NT2/D1 (cell line): ENCODE measurements around the gene ORC2.
"Not testable (repeated sequence)": the region's sequence is repeated elsewhere in the genome, so short reads cannot be mapped to it uniquely, and the experiment has no call there.

ENCODE experiments used
- DNase-seq: peaks from one replicate; pipeline ENCODE4 v3.0.0-alpha.2; 2011; ENCODE audit warnings: low read depth, low spot score
- H3K27me3 ChIP-seq: 2 replicates; pipeline ENCODE4 v1.6.0; 2011; ENCODE audit warnings: mild to moderate bottlenecking; ENCODE audit not compliant: insufficient read length, insufficient read depth
- H3K36me3 ChIP-seq: 2 replicates; pipeline ENCODE4 v1.6.1; 2011; ENCODE audit warnings: mild to moderate bottlenecking, low read length, mixed read lengths; ENCODE audit not compliant: insufficient read depth, insufficient read length
- H3K4me1 ChIP-seq: 2 replicates; pipeline ENCODE4 v1.5.1; 2011; ENCODE audit not compliant: insufficient read depth, insufficient read length
- H3K4me3 ChIP-seq: 2 replicates; pipeline ENCODE4 v1.5.1; 2011; ENCODE audit warnings: low read depth; ENCODE audit not compliant: insufficient read length
- H3K9ac ChIP-seq: 2 replicates; pipeline ENCODE4 v1.6.0; 2011; ENCODE audit warnings: low read depth; ENCODE audit not compliant: insufficient read length
- H3K9me3 ChIP-seq: 2 replicates; pipeline ENCODE4 v1.5.1; 2011; ENCODE audit warnings: mild to moderate bottlenecking, low read length; ENCODE audit not compliant: insufficient read depth
- SUZ12 ChIP-seq: IDR thresholded peaks from 2 replicates; pipeline ENCODE4 v1.6.1; 2011; ENCODE audit not compliant: insufficient read length, insufficient read depth; ENCODE audit errors: extremely low read depth
- YY1 ChIP-seq: IDR thresholded peaks from 2 replicates; pipeline ENCODE4 v1.6.1; 2011; ENCODE audit not compliant: insufficient read length, insufficient read depth
- ZNF274 ChIP-seq: IDR thresholded peaks from 2 replicates; pipeline ENCODE4 v1.6.1; 2011; ENCODE audit warnings: mild to moderate bottlenecking, low read depth, low read length

Gene ORC2

GRCh38 chr2:200899482-200899881 is 64.0 kb downstream of the ORC2 start:
- no peak overlapping the region for H3K9ac ChIP-seq
- no peaks in the 10 kb centered on the region for H3K4me1 ChIP-seq
- DNase-seq, result no peak
- H3K36me3 ChIP-seq, result peaks cover 86% of the 10 kb centered on the region
- H3K9me3 ChIP-seq, result no peaks in the 10 kb centered on the region
- no peaks in the 10 kb centered on the region for H3K27me3 ChIP-seq
- no peak overlapping the region for H3K4me3 ChIP-seq
- no peak for TF ChIP-seq YY1
- no peak for TF ChIP-seq ZNF274
- TF ChIP-seq SUZ12, result no peak

GRCh38 chr2:200888704-200889625 is 74.5 kb downstream of the ORC2 start, which contains the start of the genes NIF3L1 and PPIL3:
TSS of gene NIF3L1 (plus strand) at chr2:200889371. CDS start at chr2:200891944, 2,573 bp downstream.
TSS of gene PPIL3 (minus strand) at chr2:200889077. CDS start at chr2:200887615, 1,462 bp downstream.
- no peak for TF ChIP-seq ZNF274
- no peak for TF ChIP-seq SUZ12
- TF ChIP-seq YY1, result no peak
- peak; percentile 97 for DNase-seq
- H3K36me3 ChIP-seq, result peaks cover 44% of the 10 kb centered on the region
- peak within 1 kb of the TSS; percentile 98 for H3K4me3 ChIP-seq
- no peaks in the 10 kb centered on the region for H3K27me3 ChIP-seq
- no peaks in the 10 kb centered on the region for H3K4me1 ChIP-seq
- peak within 1 kb of the TSS; percentile 98 for H3K9ac ChIP-seq
- no peaks in the 10 kb centered on the region for H3K9me3 ChIP-seq

- DNase-seq, H3K27me3 ChIP-seq, H3K9ac ChIP-seq, H3K9me3 ChIP-seq, H3K4me3 ChIP-seq, H3K4me1 ChIP-seq: not testable (repeated sequence)
- peaks cover 68% of the 10 kb centered on the region for H3K36me3 ChIP-seq
These were observed 81.7 kb downstream of the ORC2 start for GRCh38 chr2:200881715-200882249.

- no peak for TF ChIP-seq SUZ12
- no peak for TF ChIP-seq YY1
- TF ChIP-seq ZNF274, result no peak
- Histone ChIP-seq H3K9ac (no peak overlapping the region), H3K36me3 (peaks cover 65% of the 10 kb centered on the region), H3K27me3 (no peaks in the 10 kb centered on the region), H3K9me3 (no peaks in the 10 kb centered on the region), H3K4me1 (no peaks in the 10 kb centered on the region), H3K4me3 (no peak overlapping the region)
- no peak for DNase-seq
These were observed 85.1 kb downstream of the ORC2 start for GRCh38 chr2:200878289-200878880.

GRCh38 chr2:200877443-200877842 is 86.0 kb downstream of the ORC2 start:
- peaks cover 69% of the 10 kb centered on the region for H3K36me3 ChIP-seq
- H3K4me1 ChIP-seq, result no peaks in the 10 kb centered on the region
- TF ChIP-seq ZNF274 (no peak), SUZ12 (no peak)
- no peaks in the 10 kb centered on the region for H3K27me3 ChIP-seq
- no peaks in the 10 kb centered on the region for H3K9me3 ChIP-seq
- no peak overlapping the region for H3K4me3 ChIP-seq
- H3K9ac ChIP-seq, result no peak overlapping the region
- no peak for DNase-seq

GRCh38 chr2:200873560-200873959 is 89.9 kb downstream of the ORC2 start:
- no peak for DNase-seq

GRCh38 chr2:200871151-200871550 is 92.3 kb downstream of the ORC2 start:
- Histone ChIP-seq H3K9me3 (no peaks in the 10 kb centered on the region), H3K4me3 (no peak overlapping the region), H3K36me3 (peaks cover 40% of the 10 kb centered on the region), H3K9ac (no peak overlapping the region), H3K27me3 (no peaks in the 10 kb centered on the region), H3K4me1 (no peaks in the 10 kb centered on the region)
- no peak for DNase-seq
- no peak for TF ChIP-seq YY1
- no peak for TF ChIP-seq ZNF274
- TF ChIP-seq SUZ12, result no peak

More at GRCh38 chr2:200873560-200873959, 89.9 kb downstream of the ORC2 start:
- no peak overlapping the region for H3K4me3 ChIP-seq
- peaks cover 55% of the 10 kb centered on the region for H3K36me3 ChIP-seq
- H3K9me3 ChIP-seq, result no peaks in the 10 kb centered on the region
- H3K4me1 ChIP-seq, result no peaks in the 10 kb centered on the region
- TF ChIP-seq ZNF274, result no peak
- no peak for TF ChIP-seq YY1
- TF ChIP-seq SUZ12, result no peak
- H3K9ac ChIP-seq, result no peak overlapping the region
- H3K27me3 ChIP-seq, result no peaks in the 10 kb centered on the region
